Epithelial cell of esophagus (primary cell): ENCODE data around the gene ANKRD33B.

Experiments used
- DNase-seq: peaks from one replicate; pipeline ENCODE4 v3.0.0; 2010; ENCODE audit warnings: low read depth
- H3K4me3 ChIP-seq: 2 replicates; pipeline ENCODE4 v1.5.1; 2011; ENCODE audit warnings: mild to moderate bottlenecking, low read length, control low read depth
- CTCF ChIP-seq: IDR thresholded peaks from 2 replicates; pipeline ENCODE4 v1.5.1; 2011; ENCODE audit warnings: low read depth, mild to moderate bottlenecking, low read length, control low read depth, inconsistent platforms; ENCODE audit not compliant: insufficient read depth; ENCODE audit errors: missing control alignments

Gene ANKRD33B

GRCh38 chr5:10559151-10559550 is 4.7 kb upstream of the ANKRD33B start:
- no peak for DNase-seq
- TF ChIP-seq CTCF, result no peak
- no peak overlapping the region for H3K4me3 ChIP-seq

GRCh38 chr5:10559871-10560270 is 4.0 kb upstream of the ANKRD33B start:
- TF ChIP-seq CTCF, result no peak
- DNase-seq, result no peak

GRCh38 chr5:10562201-10563109 is 1.4 kb upstream of the ANKRD33B start:
- no peak overlapping the region for H3K4me3 ChIP-seq
- DNase-seq, result no peak
- TF ChIP-seq CTCF, result no peak

More at GRCh38 chr5:10559871-10560270, 4.0 kb upstream of the ANKRD33B start:
- H3K4me3 ChIP-seq, result no peak overlapping the region

GRCh38 chr5:10563110-10563944 is 543 bp upstream of the ANKRD33B start:
- TF ChIP-seq CTCF, result no peak
- peak; percentile 41 for DNase-seq
- H3K4me3 ChIP-seq, result peak overlapping the region; percentile 47

- TF ChIP-seq CTCF, result no peak
- no peak for DNase-seq
- peak overlapping the region; percentile 47 for H3K4me3 ChIP-seq
Measured at GRCh38 chr5:10564838-10565784, 1.2 kb downstream of the ANKRD33B start.
